GM19467 (cell line): Measurements from ENCODE around the gene CSF3R.
"Not testable (repeated sequence)": the region's sequence is repeated elsewhere in the genome, so short reads cannot be mapped to it uniquely, and the experiment has no call there.

Experiments used
- ATAC-seq: cut with Tn5 transposase; IDR thresholded peaks from one replicate; pipeline ENCODE4 v1.9.1; 2021; ENCODE audit warnings: mild to moderate bottlenecking, moderate library complexity; ENCODE audit not compliant: unreplicated experiment

CSF3R gene

GRCh38 chr1:36484099-36484498 is 1.4 kb upstream of the CSF3R start:
- no peak for ATAC-seq

- ATAC-seq: no peak
Measured at GRCh38 chr1:36481771-36482723, 666 bp downstream of the CSF3R start.

GRCh38 chr1:36481091-36481490 is 1.6 kb downstream of the CSF3R start:
- ATAC-seq: no peak

- no peak for ATAC-seq
Measured at GRCh38 chr1:36480161-36480560, 2.6 kb downstream of the CSF3R start.

- no peak for ATAC-seq
Measured at GRCh38 chr1:36479505-36480051, 3.1 kb downstream of the CSF3R start.

- ATAC-seq: not testable (repeated sequence)
Measured at GRCh38 chr1:36477615-36478014, 5.1 kb downstream of the CSF3R start.

GRCh38 chr1:36476945-36477344 is 5.8 kb downstream of the CSF3R start:
- ATAC-seq: no peak

- no peak for ATAC-seq
Measured at GRCh38 chr1:36475910-36476604, 6.7 kb downstream of the CSF3R start.

- ATAC-seq: no peak
Measured at GRCh38 chr1:36475341-36475740, 7.4 kb downstream of the CSF3R start.

- no peak for ATAC-seq
Measured at GRCh38 chr1:36472656-36473055, 10.1 kb downstream of the CSF3R start.

GRCh38 chr1:36471830-36472641 is 10.7 kb downstream of the CSF3R start:
- ATAC-seq: no peak

GRCh38 chr1:36469163-36469562 is 13.6 kb downstream of the CSF3R start:
- ATAC-seq: no peak

GRCh38 chr1:36467700-36468455 is 14.8 kb downstream of the CSF3R start:
- no peak for ATAC-seq

GRCh38 chr1:36467027-36467410 is 15.7 kb downstream of the CSF3R start:
- no peak for ATAC-seq

GRCh38 chr1:36466370-36467026 is 16.2 kb downstream of the CSF3R start:
- no peak for ATAC-seq

GRCh38 chr1:36465731-36466369 is 16.9 kb downstream of the CSF3R start:
- ATAC-seq: no peak

- peak; percentile 19 for ATAC-seq
Measured at GRCh38 chr1:36464605-36465393, 17.9 kb downstream of the CSF3R start.

- ATAC-seq: peak; percentile 91
Measured at GRCh38 chr1:36463803-36464604, 18.7 kb downstream of the CSF3R start, which contains the start of gene MRPS15. Gene MRPS15 (minus strand): TSS chr1:36464384. CDS start chr1:36464275, 109 bp downstream.
